Measurements from ENCODE around the gene PLCL1. TPM values are rescaled to one million over a fixed set of nuclear protein-coding genes. Genes with fewer than 3 reads are reported as not detected.

PLCL1 gene
- total RNA-seq, 1 experiment from 2014 or later = not detected

DNA sequence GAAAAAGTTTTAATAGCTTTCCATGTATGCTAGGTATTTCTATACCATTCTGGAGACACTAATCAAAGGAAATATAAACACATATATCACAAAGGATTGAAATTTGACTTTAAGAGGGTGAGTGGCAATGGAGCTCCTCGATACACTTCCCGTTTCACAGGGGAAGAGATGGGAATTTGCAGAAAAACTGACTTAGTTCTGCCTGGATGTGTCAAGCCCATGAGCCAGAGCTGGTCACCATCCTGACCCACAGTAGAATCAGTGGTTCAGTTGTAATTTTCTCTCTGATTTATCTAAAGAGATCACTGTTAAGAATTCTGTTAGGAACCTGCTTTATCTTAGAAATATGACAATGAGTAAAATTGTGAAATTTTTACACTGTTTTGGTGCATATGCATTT lies 34.2 kb downstream of the PLCL1 start:
- Histone ChIP-seq H2AFZ (ENCODE audit: low read length) (no peak overlapping the region), H3K36me3 (ENCODE audit: insufficient read depth, low read length) (no peaks in the 10 kb centered on the region), H3K27me3 (ENCODE audit: low read length) (no peaks in the 10 kb centered on the region), H3K79me2 (ENCODE audit: low read length) (no peaks in the 10 kb centered on the region), H3K4me2 (ENCODE audit: low read depth, low read length, poor library complexity, severe bottlenecking) (no peak overlapping the region), H4K20me1 (ENCODE audit: insufficient read depth, low read depth, low read length) (no peaks in the 10 kb centered on the region), H3K9me2 (replicated peaks; ENCODE audit: insufficient read depth, low read length) (no peaks in the 10 kb centered on the region), H3K4me3 (ENCODE audit: low read length) (no peak overlapping the region), H3K9ac (ENCODE audit: low read length) (no peak overlapping the region), H3K27ac (ENCODE audit: low read length) (no peak overlapping the region), H3K9me3 (ENCODE audit: low read length) (no peaks in the 10 kb centered on the region), H3K4me1 (ENCODE audit: low read length) (no peaks in the 10 kb centered on the region)
- no peak for DNase-seq

DNA sequence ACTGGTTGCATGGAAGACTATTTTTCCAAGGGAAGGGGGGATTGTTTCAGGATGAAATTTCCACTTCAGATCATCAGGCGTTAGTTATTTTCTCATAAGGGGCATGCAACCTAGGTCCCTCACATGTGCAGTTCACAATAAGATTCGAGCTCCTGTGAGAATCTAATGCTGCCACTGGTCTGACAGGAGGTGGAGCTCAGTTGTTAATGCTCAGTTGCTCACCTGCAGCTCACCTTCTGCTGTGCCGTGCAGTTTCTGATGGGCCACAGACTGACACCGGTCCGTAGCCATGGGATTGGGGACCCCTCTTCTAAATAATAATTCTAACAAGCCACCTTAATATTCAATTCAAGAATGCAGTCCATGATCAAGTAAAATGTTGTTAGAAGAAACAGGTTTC lies 34.9 kb downstream of the PLCL1 start:
- Histone ChIP-seq H3K27ac (ENCODE audit: low read length) (no peak overlapping the region), H3K4me2 (ENCODE audit: low read depth, low read length, poor library complexity, severe bottlenecking) (no peak overlapping the region), H3K4me3 (ENCODE audit: low read length) (no peak overlapping the region), H4K20me1 (ENCODE audit: insufficient read depth, low read depth, low read length) (no peaks in the 10 kb centered on the region), H3K9me2 (replicated peaks; ENCODE audit: insufficient read depth, low read length) (no peaks in the 10 kb centered on the region), H3K36me3 (ENCODE audit: insufficient read depth, low read length) (no peaks in the 10 kb centered on the region), H3K27me3 (ENCODE audit: low read length) (no peaks in the 10 kb centered on the region), H3K79me2 (ENCODE audit: low read length) (no peaks in the 10 kb centered on the region), H3K9ac (ENCODE audit: low read length) (no peak overlapping the region), H3K4me1 (ENCODE audit: low read length) (no peaks in the 10 kb centered on the region), H2AFZ (ENCODE audit: low read length) (no peak overlapping the region), H3K9me3 (ENCODE audit: low read length) (no peaks in the 10 kb centered on the region)
- no peak for DNase-seq

GRCh38 chr2:197839856-197840255 lies 35.5 kb downstream of the PLCL1 start:
- no peak overlapping the region for H3K4me2 ChIP-seq (ENCODE audit: low read depth, low read length, poor library complexity, severe bottlenecking)
- H3K9me2 ChIP-seq (replicated peaks; ENCODE audit: insufficient read depth, low read length) = no peaks in the 10 kb centered on the region
- H3K4me1 ChIP-seq (ENCODE audit: low read length) = no peaks in the 10 kb centered on the region
- no peaks in the 10 kb centered on the region for H3K36me3 ChIP-seq (ENCODE audit: insufficient read depth, low read length)
- no peaks in the 10 kb centered on the region for H3K79me2 ChIP-seq (ENCODE audit: low read length)
- no peaks in the 10 kb centered on the region for H4K20me1 ChIP-seq (ENCODE audit: insufficient read depth, low read depth, low read length)
- no peak for DNase-seq
- no peak overlapping the region for H3K4me3 ChIP-seq (ENCODE audit: low read length)
- no peak overlapping the region for H3K27ac ChIP-seq (ENCODE audit: low read length)
- H3K9me3 ChIP-seq (ENCODE audit: low read length) = no peaks in the 10 kb centered on the region
- no peak overlapping the region for H3K9ac ChIP-seq (ENCODE audit: low read length)
- no peaks in the 10 kb centered on the region for H3K27me3 ChIP-seq (ENCODE audit: low read length)
- H2AFZ ChIP-seq (ENCODE audit: low read length) = no peak overlapping the region

DNA sequence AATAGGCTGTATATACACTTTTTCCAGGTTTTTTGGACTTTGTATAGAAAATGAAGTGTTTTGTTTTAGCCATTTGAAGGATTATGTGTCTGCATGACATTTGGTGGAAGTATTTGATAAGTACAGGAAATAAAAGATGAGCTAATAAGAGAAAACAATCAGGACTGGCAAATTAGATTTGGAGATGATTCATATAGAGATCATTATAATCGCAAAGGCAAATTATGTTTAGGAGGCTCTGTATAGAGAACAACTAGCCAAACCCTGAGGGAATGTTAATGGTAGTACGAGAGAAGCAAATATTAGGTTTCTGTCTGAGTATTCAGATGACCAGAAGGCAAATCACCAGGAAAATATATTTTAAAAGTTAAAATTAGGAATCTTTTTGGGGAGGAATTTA lies 41.7 kb downstream of the PLCL1 start:
- Histone ChIP-seq H3K4me1 (ENCODE audit: low read length) (no peaks in the 10 kb centered on the region), H3K4me3 (ENCODE audit: low read length) (no peak overlapping the region), H4K20me1 (ENCODE audit: insufficient read depth, low read depth, low read length) (no peaks in the 10 kb centered on the region), H3K9me2 (replicated peaks; ENCODE audit: insufficient read depth, low read length) (no peaks in the 10 kb centered on the region), H3K36me3 (ENCODE audit: insufficient read depth, low read length) (no peaks in the 10 kb centered on the region), H3K9ac (ENCODE audit: low read length) (no peak overlapping the region), H3K9me3 (ENCODE audit: low read length) (no peaks in the 10 kb centered on the region), H2AFZ (ENCODE audit: low read length) (no peak overlapping the region), H3K79me2 (ENCODE audit: low read length) (no peaks in the 10 kb centered on the region), H3K27ac (ENCODE audit: low read length) (no peak overlapping the region), H3K4me2 (ENCODE audit: low read depth, low read length, poor library complexity, severe bottlenecking) (no peak overlapping the region), H3K27me3 (ENCODE audit: low read length) (no peaks in the 10 kb centered on the region)
- DNase-seq = no peak

DNA sequence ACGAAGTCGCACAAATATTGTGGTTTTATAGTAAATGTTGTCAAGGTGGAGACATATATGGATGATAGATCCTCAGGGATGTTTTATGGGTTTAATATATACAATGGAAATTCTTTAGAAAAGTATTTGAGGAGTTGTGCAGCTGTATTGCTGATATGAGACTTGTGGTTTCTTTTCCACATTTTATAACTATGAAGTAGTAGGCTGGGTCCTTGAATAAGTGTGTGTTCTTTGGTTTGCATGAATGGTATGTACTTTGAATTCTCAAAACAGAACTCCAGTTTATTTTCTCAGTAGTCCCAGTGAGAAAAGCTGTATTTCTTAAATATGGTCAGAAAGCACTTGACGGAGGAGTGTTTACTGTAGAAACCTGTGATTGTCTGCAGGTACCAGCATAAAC lies 42.4 kb downstream of the PLCL1 start:
- no peak overlapping the region for H3K9ac ChIP-seq (ENCODE audit: low read length)
- no peaks in the 10 kb centered on the region for H3K79me2 ChIP-seq (ENCODE audit: low read length)
- H3K4me1 ChIP-seq (ENCODE audit: low read length) = no peaks in the 10 kb centered on the region
- no peaks in the 10 kb centered on the region for H3K27me3 ChIP-seq (ENCODE audit: low read length)
- DNase-seq = no peak
- no peak overlapping the region for H3K4me2 ChIP-seq (ENCODE audit: low read depth, low read length, poor library complexity, severe bottlenecking)
- H3K9me3 ChIP-seq (ENCODE audit: low read length) = no peaks in the 10 kb centered on the region
- H4K20me1 ChIP-seq (ENCODE audit: insufficient read depth, low read depth, low read length) = no peaks in the 10 kb centered on the region
- H3K36me3 ChIP-seq (ENCODE audit: insufficient read depth, low read length) = no peaks in the 10 kb centered on the region
- no peak overlapping the region for H3K4me3 ChIP-seq (ENCODE audit: low read length)
- H3K9me2 ChIP-seq (replicated peaks; ENCODE audit: insufficient read depth, low read length) = no peaks in the 10 kb centered on the region
- no peak overlapping the region for H3K27ac ChIP-seq (ENCODE audit: low read length)
- H2AFZ ChIP-seq (ENCODE audit: low read length) = no peak overlapping the region

DNA sequence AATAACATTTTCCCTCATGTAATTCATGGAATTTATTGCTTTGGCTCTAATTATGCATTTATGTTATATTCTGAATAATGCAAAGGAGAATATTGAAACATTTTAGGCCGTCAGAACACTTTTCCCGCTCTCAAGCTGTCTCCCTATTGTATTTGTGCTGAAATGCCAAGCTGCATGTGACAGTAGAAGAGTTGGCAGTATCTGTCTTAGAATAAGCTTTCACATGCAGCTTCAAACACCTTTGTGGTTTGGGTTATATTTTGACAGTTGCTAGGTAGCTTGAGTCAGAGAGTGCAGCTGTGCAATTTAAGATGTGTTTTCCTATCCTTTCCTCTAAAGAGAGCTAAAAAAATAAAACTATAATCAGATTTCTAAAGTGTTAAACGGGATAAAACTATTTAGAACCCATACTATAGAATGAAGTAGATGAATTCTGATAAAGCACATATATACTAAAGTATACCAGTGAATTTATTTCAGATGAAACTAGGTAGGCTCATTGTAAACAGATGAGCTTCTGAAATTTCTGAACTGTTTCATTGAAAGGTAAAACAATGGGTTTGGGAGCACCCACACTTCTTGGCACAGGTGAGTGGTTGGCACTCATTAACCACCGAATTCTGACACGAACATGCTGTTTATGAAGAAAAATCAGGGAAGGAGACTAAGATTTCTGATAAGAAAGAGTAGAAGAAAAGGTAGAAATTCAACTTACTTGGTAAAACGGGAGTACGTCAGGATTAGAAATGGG lies 43.4 kb downstream of the PLCL1 start:
- H3K9me2 ChIP-seq (replicated peaks; ENCODE audit: insufficient read depth, low read length) = no peaks in the 10 kb centered on the region
- H3K9ac ChIP-seq (ENCODE audit: low read length) = no peak overlapping the region
- H3K27me3 ChIP-seq (ENCODE audit: low read length) = no peaks in the 10 kb centered on the region
- H3K4me1 ChIP-seq (ENCODE audit: low read length) = no peaks in the 10 kb centered on the region
- H3K4me3 ChIP-seq (ENCODE audit: low read length) = no peak overlapping the region
- no peaks in the 10 kb centered on the region for H3K36me3 ChIP-seq (ENCODE audit: insufficient read depth, low read length)
- no peak for DNase-seq
- no peak overlapping the region for H2AFZ ChIP-seq (ENCODE audit: low read length)
- no peaks in the 10 kb centered on the region for H4K20me1 ChIP-seq (ENCODE audit: insufficient read depth, low read depth, low read length)
- H3K4me2 ChIP-seq (ENCODE audit: low read depth, low read length, poor library complexity, severe bottlenecking) = no peak overlapping the region
- H3K9me3 ChIP-seq (ENCODE audit: low read length) = no peaks in the 10 kb centered on the region
- no peaks in the 10 kb centered on the region for H3K79me2 ChIP-seq (ENCODE audit: low read length)
- H3K27ac ChIP-seq (ENCODE audit: low read length) = no peak overlapping the region

DNA sequence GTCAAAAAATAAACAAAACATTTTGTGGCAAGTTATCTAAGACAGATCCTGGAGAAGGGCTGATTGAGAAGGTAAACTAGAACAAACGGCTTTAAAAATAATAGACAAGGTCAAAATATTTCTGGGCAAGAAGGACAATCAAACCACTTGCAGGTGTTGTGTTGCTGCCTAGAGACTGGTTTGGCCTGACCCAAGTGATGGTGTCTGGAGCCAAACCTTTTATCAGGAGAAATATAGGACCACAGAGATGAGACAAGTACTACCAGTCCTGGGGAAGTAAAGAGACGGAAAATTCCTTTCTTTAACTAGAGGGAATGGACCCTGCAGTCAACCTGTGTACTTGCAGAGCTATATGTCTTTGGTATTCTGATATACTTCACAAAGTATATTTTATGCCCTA lies 44.2 kb downstream of the PLCL1 start:
- Histone ChIP-seq H3K4me1 (ENCODE audit: low read length) (no peaks in the 10 kb centered on the region), H3K4me3 (ENCODE audit: low read length) (no peak overlapping the region), H4K20me1 (ENCODE audit: insufficient read depth, low read depth, low read length) (no peaks in the 10 kb centered on the region), H3K79me2 (ENCODE audit: low read length) (no peaks in the 10 kb centered on the region), H3K9me3 (ENCODE audit: low read length) (no peaks in the 10 kb centered on the region), H3K9ac (ENCODE audit: low read length) (no peak overlapping the region), H3K4me2 (ENCODE audit: low read depth, low read length, poor library complexity, severe bottlenecking) (no peak overlapping the region), H3K9me2 (replicated peaks; ENCODE audit: insufficient read depth, low read length) (no peaks in the 10 kb centered on the region), H2AFZ (ENCODE audit: low read length) (no peak overlapping the region), H3K27me3 (ENCODE audit: low read length) (no peaks in the 10 kb centered on the region), H3K36me3 (ENCODE audit: insufficient read depth, low read length) (no peaks in the 10 kb centered on the region), H3K27ac (ENCODE audit: low read length) (no peak overlapping the region)
- DNase-seq = no peak

DNA sequence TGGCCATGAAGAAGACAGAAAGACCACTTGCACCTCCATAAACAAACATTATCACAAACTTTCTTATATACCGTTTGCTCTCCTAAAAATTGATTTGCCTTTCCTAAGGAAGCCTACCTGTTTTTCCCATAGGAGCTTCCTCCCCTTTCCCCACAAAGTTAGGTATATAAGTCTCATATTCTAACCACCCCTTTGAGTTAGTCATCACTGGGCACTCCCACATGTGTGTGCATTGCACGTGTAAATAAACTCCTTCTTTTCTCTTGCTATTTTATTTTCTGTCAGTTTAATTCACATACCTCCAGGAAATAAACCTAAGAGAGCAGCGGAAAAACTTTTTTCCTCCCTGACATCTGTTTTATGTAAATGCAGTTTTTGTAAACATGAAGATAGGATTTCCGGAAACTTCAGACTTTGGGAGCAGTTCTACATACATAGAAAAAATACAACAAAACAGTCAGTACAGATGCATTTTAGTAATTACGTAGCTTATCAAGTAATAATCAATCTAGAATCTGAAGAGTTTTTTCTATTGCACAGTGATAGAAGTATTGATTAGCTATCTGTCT lies 46.6 kb downstream of the PLCL1 start:
- Histone ChIP-seq H3K27ac (ENCODE audit: low read length) (no peak overlapping the region), H3K9me3 (ENCODE audit: low read length) (no peaks in the 10 kb centered on the region), H3K4me3 (ENCODE audit: low read length) (no peak overlapping the region), H3K27me3 (ENCODE audit: low read length) (no peaks in the 10 kb centered on the region), H3K79me2 (ENCODE audit: low read length) (no peaks in the 10 kb centered on the region), H4K20me1 (ENCODE audit: insufficient read depth, low read depth, low read length) (no peaks in the 10 kb centered on the region), H3K9me2 (replicated peaks; ENCODE audit: insufficient read depth, low read length) (no peaks in the 10 kb centered on the region), H3K9ac (ENCODE audit: low read length) (no peak overlapping the region), H3K4me1 (ENCODE audit: low read length) (no peaks in the 10 kb centered on the region), H3K4me2 (ENCODE audit: low read depth, low read length, poor library complexity, severe bottlenecking) (no peak overlapping the region), H2AFZ (ENCODE audit: low read length) (no peak overlapping the region), H3K36me3 (ENCODE audit: insufficient read depth, low read length) (no peaks in the 10 kb centered on the region)
- no peak for DNase-seq
